ENCODE results near the gene KRTAP4-8.
"Not testable (repeated sequence)": the region's sequence is repeated elsewhere in the genome, so short reads cannot be mapped to it uniquely, and the experiment has no call there.

Gene KRTAP4-8

GRCh38 chr17:41060052-41060604, 37.8 kb downstream of the KRTAP4-8 start, which contains the start of gene KRTAP2-3:
Gene KRTAP2-3 (minus strand): TSS chr17:41060114. CDS start chr17:41060050, 64 bp downstream.
- H3K9ac ChIP-seq (ENCODE audit: low read depth, low read length): peak within 1 kb of the TSS; percentile 76
- H3K4me2 ChIP-seq (ENCODE audit: low read length): peak within 1 kb of the TSS; percentile 67

GRCh38 chr17:41059276-41060051, 38.5 kb downstream of the KRTAP4-8 start:
- Histone ChIP-seq H3K9ac (ENCODE audit: low read depth, low read length) (peak overlapping the region; percentile 76), H3K4me2 (ENCODE audit: low read length) (peak overlapping the region; percentile 67), H3K4me1 (ENCODE audit: control insufficient read depth, insufficient read depth, low read length) (peaks cover 49% of the 10 kb centered on the region)
- not testable (repeated sequence) for H3K27me3 ChIP-seq (ENCODE audit: control insufficient read depth, insufficient read depth, low read length); H3K9me3 ChIP-seq (replicated peaks; ENCODE audit: low read length); H3K4me3 ChIP-seq (ENCODE audit: low read length); H3K36me3 ChIP-seq (ENCODE audit: insufficient read depth, low read length)

More at GRCh38 chr17:41060052-41060604, 37.8 kb downstream of the KRTAP4-8 start, which contains the start of gene KRTAP2-3:
- Histone ChIP-seq H3K4me1 (ENCODE audit: control insufficient read depth, insufficient read depth, low read length) (peaks cover 49% of the 10 kb centered on the region), H3K9me3 (replicated peaks; ENCODE audit: low read length) (no peaks in the 10 kb centered on the region), H3K4me3 (ENCODE audit: low read length) (no peak within 1 kb of the TSS), H3K36me3 (ENCODE audit: insufficient read depth, low read length) (no peaks in the 10 kb centered on the region), H3K27me3 (ENCODE audit: control insufficient read depth, insufficient read depth, low read length) (no peaks in the 10 kb centered on the region)

GRCh38 chr17:41058741-41059140, 39.2 kb downstream of the KRTAP4-8 start:
- H3K9ac ChIP-seq (ENCODE audit: low read depth, low read length): peak overlapping the region; percentile 71
- no peaks in the 10 kb centered on the region for H3K27me3 ChIP-seq (ENCODE audit: control insufficient read depth, insufficient read depth, low read length)
- no peaks in the 10 kb centered on the region for H3K9me3 ChIP-seq (replicated peaks; ENCODE audit: low read length)
- H3K4me1 ChIP-seq (ENCODE audit: control insufficient read depth, insufficient read depth, low read length): peaks cover 48% of the 10 kb centered on the region
- no peak overlapping the region for H3K4me3 ChIP-seq (ENCODE audit: low read length)
- H3K4me2 ChIP-seq (ENCODE audit: low read length): peak overlapping the region; percentile 22
- H3K36me3 ChIP-seq (ENCODE audit: insufficient read depth, low read length): no peaks in the 10 kb centered on the region

- no peak overlapping the region for H3K4me2 ChIP-seq (ENCODE audit: low read length)
Measured at GRCh38 chr17:41057547-41057946, 40.4 kb downstream of the KRTAP4-8 start.

GRCh38 chr17:41055130-41055529, 42.8 kb downstream of the KRTAP4-8 start, which contains the start of gene KRTAP2-2:
Gene KRTAP2-2 (minus strand): TSS chr17:41055230. CDS start chr17:41055211, 19 bp downstream.
- H3K9ac ChIP-seq (ENCODE audit: low read depth, low read length); H3K36me3 ChIP-seq (ENCODE audit: insufficient read depth, low read length); H3K4me3 ChIP-seq (ENCODE audit: low read length); H3K4me2 ChIP-seq (ENCODE audit: low read length); H3K27me3 ChIP-seq (ENCODE audit: control insufficient read depth, insufficient read depth, low read length); H3K9me3 ChIP-seq (replicated peaks; ENCODE audit: low read length): not testable (repeated sequence)
- H3K4me1 ChIP-seq (ENCODE audit: control insufficient read depth, insufficient read depth, low read length): peaks cover 24% of the 10 kb centered on the region

More at GRCh38 chr17:41057547-41057946, 40.4 kb downstream of the KRTAP4-8 start:
- Histone ChIP-seq H3K4me1 (ENCODE audit: control insufficient read depth, insufficient read depth, low read length) (peaks cover 41% of the 10 kb centered on the region), H3K27me3 (ENCODE audit: control insufficient read depth, insufficient read depth, low read length) (no peaks in the 10 kb centered on the region), H3K9me3 (replicated peaks; ENCODE audit: low read length) (no peaks in the 10 kb centered on the region), H3K9ac (ENCODE audit: low read depth, low read length) (no peak overlapping the region), H3K36me3 (ENCODE audit: insufficient read depth, low read length) (no peaks in the 10 kb centered on the region), H3K4me3 (ENCODE audit: low read length) (no peak overlapping the region)

GRCh38 chr17:41054556-41054955, 43.4 kb downstream of the KRTAP4-8 start:
- H3K36me3 ChIP-seq (ENCODE audit: insufficient read depth, low read length); H3K9ac ChIP-seq (ENCODE audit: low read depth, low read length); H3K4me2 ChIP-seq (ENCODE audit: low read length); H3K4me3 ChIP-seq (ENCODE audit: low read length); H3K9me3 ChIP-seq (replicated peaks; ENCODE audit: low read length); H3K27me3 ChIP-seq (ENCODE audit: control insufficient read depth, insufficient read depth, low read length): not testable (repeated sequence)
- peaks cover 20% of the 10 kb centered on the region for H3K4me1 ChIP-seq (ENCODE audit: control insufficient read depth, insufficient read depth, low read length)

- Histone ChIP-seq H3K4me1 (ENCODE audit: control insufficient read depth, insufficient read depth, low read length) (peaks cover 19% of the 10 kb centered on the region), H3K4me2 (ENCODE audit: low read length) (no peak overlapping the region), H3K36me3 (ENCODE audit: insufficient read depth, low read length) (no peaks in the 10 kb centered on the region), H3K9ac (ENCODE audit: low read depth, low read length) (no peak overlapping the region), H3K9me3 (replicated peaks; ENCODE audit: low read length) (no peaks in the 10 kb centered on the region), H3K4me3 (ENCODE audit: low read length) (no peak overlapping the region), H3K27me3 (ENCODE audit: control insufficient read depth, insufficient read depth, low read length) (no peaks in the 10 kb centered on the region)
Measured at GRCh38 chr17:41054025-41054424, 43.9 kb downstream of the KRTAP4-8 start.

GRCh38 chr17:41052566-41052965, 45.4 kb downstream of the KRTAP4-8 start:
- peaks cover 25% of the 10 kb centered on the region for H3K4me1 ChIP-seq (ENCODE audit: control insufficient read depth, insufficient read depth, low read length)
- no peaks in the 10 kb centered on the region for H3K36me3 ChIP-seq (ENCODE audit: insufficient read depth, low read length)
- H3K4me3 ChIP-seq (ENCODE audit: low read length): no peak overlapping the region
- H3K27me3 ChIP-seq (ENCODE audit: control insufficient read depth, insufficient read depth, low read length): no peaks in the 10 kb centered on the region
- H3K9ac ChIP-seq (ENCODE audit: low read depth, low read length): no peak overlapping the region
- H3K9me3 ChIP-seq (replicated peaks; ENCODE audit: low read length): no peaks in the 10 kb centered on the region
- H3K4me2 ChIP-seq (ENCODE audit: low read length): no peak overlapping the region

- no peaks in the 10 kb centered on the region for H3K27me3 ChIP-seq (ENCODE audit: control insufficient read depth, insufficient read depth, low read length)
- H3K36me3 ChIP-seq (ENCODE audit: insufficient read depth, low read length): no peaks in the 10 kb centered on the region
- no peaks in the 10 kb centered on the region for H3K9me3 ChIP-seq (replicated peaks; ENCODE audit: low read length)
- H3K4me3 ChIP-seq (ENCODE audit: low read length): peak overlapping the region; percentile 26
- H3K9ac ChIP-seq (ENCODE audit: low read depth, low read length): peak overlapping the region; percentile 83
- peaks cover 25% of the 10 kb centered on the region for H3K4me1 ChIP-seq (ENCODE audit: control insufficient read depth, insufficient read depth, low read length)
- peak overlapping the region; percentile 56 for H3K4me2 ChIP-seq (ENCODE audit: low read length)
Measured at GRCh38 chr17:41049110-41049509, 48.8 kb downstream of the KRTAP4-8 start.

GRCh38 chr17:41048441-41048840, 49.5 kb downstream of the KRTAP4-8 start:
- Histone ChIP-seq H3K36me3 (ENCODE audit: insufficient read depth, low read length) (no peaks in the 10 kb centered on the region), H3K4me1 (ENCODE audit: control insufficient read depth, insufficient read depth, low read length) (peaks cover 25% of the 10 kb centered on the region), H3K27me3 (ENCODE audit: control insufficient read depth, insufficient read depth, low read length) (no peaks in the 10 kb centered on the region), H3K9ac (ENCODE audit: low read depth, low read length) (peak overlapping the region; percentile 83), H3K4me3 (ENCODE audit: low read length) (peak overlapping the region; percentile 26), H3K4me2 (ENCODE audit: low read length) (peak overlapping the region; percentile 56), H3K9me3 (replicated peaks; ENCODE audit: low read length) (no peaks in the 10 kb centered on the region)
